Epithelial cell of proximal tubule (primary cell): ENCODE results near the gene SKOR1. TPM values are rescaled to one million over a fixed set of nuclear protein-coding genes. Genes with fewer than 3 reads are reported as not detected.

ENCODE experiments used
- DNase-seq: peaks from one replicate; pipeline ENCODE4 v3.0.0-alpha.2; 2011; ENCODE audit warnings: low read depth
- H3K4me3 ChIP-seq: 2 replicates; pipeline ENCODE4 v1.5.1; 2011; ENCODE audit warnings: low read depth, mild to moderate bottlenecking, low read length
- CTCF ChIP-seq: conservative IDR thresholded peaks from 2 replicates; pipeline ENCODE4 v1.5.1; 2012; ENCODE audit warnings: low read depth, mild to moderate bottlenecking, low read length
- total RNA-seq: library from RNA; depleted of rRNA; stranded (reverse); fragments of >200 nt; gene quantifications from 2 replicates; pipeline ENCODE4 v1.2.3, GENCODE V29; 2015

The SKOR1 gene
- total RNA-seq, 1 donor from 2014 or later = not detected

- DNase-seq = no peak
- H3K4me3 ChIP-seq = no peak overlapping the region
- TF ChIP-seq CTCF = no peak
Observed at GRCh38 chr15:67828278-67828968, 3.1 kb downstream of the SKOR1 start.

GRCh38 chr15:67828969-67829646 lies 3.8 kb downstream of the SKOR1 start:
- H3K4me3 ChIP-seq = no peak overlapping the region
- no peak for DNase-seq
- TF ChIP-seq CTCF = no peak

- TF ChIP-seq CTCF = no peak
- DNase-seq = no peak
- H3K4me3 ChIP-seq = no peak overlapping the region
Observed at GRCh38 chr15:67829647-67830504, 4.6 kb downstream of the SKOR1 start.

- TF ChIP-seq CTCF = no peak
Observed at GRCh38 chr15:67831363-67831762, 6.1 kb downstream of the SKOR1 start.

GRCh38 chr15:67832031-67832551 lies 6.8 kb downstream of the SKOR1 start:
- no peak for DNase-seq
- no peak overlapping the region for H3K4me3 ChIP-seq
- TF ChIP-seq CTCF = peak; percentile 66

More at GRCh38 chr15:67831363-67831762, 6.1 kb downstream of the SKOR1 start:
- H3K4me3 ChIP-seq = no peak overlapping the region
- no peak for DNase-seq

- no peak for DNase-seq
- peak overlapping the region; percentile 30 for H3K4me3 ChIP-seq
- TF ChIP-seq CTCF = no peak
Observed at GRCh38 chr15:67832897-67833709, 7.8 kb downstream of the SKOR1 start.
